GM23338 (cell line): Measurements from ENCODE around the gene TMEM52. TPM values are rescaled to one million over a fixed set of nuclear protein-coding genes. Genes with fewer than 3 reads are reported as not detected.

Experiments
- ATAC-seq: fragments of 200-7000 bp; cut with Tn5 transposase; 3 replicates; pipeline ENCODE4 v1.9.1; 2020
- DNase-seq: peaks from one replicate; pipeline ENCODE4 v3.0.0-alpha.2; 2015; ENCODE audit warnings: low spot score
- H2AFZ ChIP-seq: fragments of 200-600 bp; sonication (generic); 2 replicates; pipeline ENCODE4 v1.8.0; 2016; ENCODE audit warnings: antibody characterized with exemption, mild to moderate bottlenecking, moderate library complexity
- H3F3A ChIP-seq: fragments of 200-600 bp; sonication (generic); replicated peaks from 2 replicates; pipeline ENCODE4 v1.8.0; 2017; ENCODE audit warnings: antibody characterized with exemption, mixed run types, low read depth
- H3K27ac ChIP-seq: fragments of 200-600 bp; sonication (generic); 2 replicates; pipeline ENCODE4 v1.6.1; 2016; ENCODE audit warnings: low read depth
- H3K27me3 ChIP-seq: fragments of 200-600 bp; sonication (generic); 2 replicates; pipeline ENCODE4 v1.8.0; 2016; ENCODE audit warnings: mild to moderate bottlenecking, mixed run types, moderate library complexity; ENCODE audit not compliant: insufficient read depth
- H3K36me3 ChIP-seq: fragments of 200-600 bp; sonication (generic); 2 replicates; pipeline ENCODE4 v1.8.0; 2016; ENCODE audit warnings: mild to moderate bottlenecking; ENCODE audit not compliant: insufficient read depth
- H3K4me1 ChIP-seq: fragments of 200-600 bp; sonication (generic); 2 replicates; pipeline ENCODE4 v1.8.0; 2016; ENCODE audit warnings: mild to moderate bottlenecking, moderate library complexity; ENCODE audit not compliant: insufficient read depth
- H3K4me2 ChIP-seq: fragments of 200-600 bp; sonication (generic); 2 replicates; pipeline ENCODE4 v1.7.1; 2017; ENCODE audit warnings: mixed run types
- H3K4me3 ChIP-seq: fragments of 200-600 bp; sonication (generic); 2 replicates; pipeline ENCODE4 v1.6.1; 2016; ENCODE audit warnings: mixed run types
- H3K79me2 ChIP-seq: fragments of 200-600 bp; sonication (generic); replicated peaks from 2 replicates; pipeline ENCODE4 v1.8.0; 2017; ENCODE audit warnings: mild to moderate bottlenecking; ENCODE audit not compliant: insufficient read depth
- H3K9me2 ChIP-seq: fragments of 200-600 bp; sonication (generic); 2 replicates; pipeline ENCODE4 v1.8.0; 2017; ENCODE audit not compliant: insufficient read depth
- H4K20me1 ChIP-seq: fragments of 200-600 bp; sonication (generic); replicated peaks from 2 replicates; pipeline ENCODE4 v1.8.0; 2017; ENCODE audit warnings: mild to moderate bottlenecking; ENCODE audit not compliant: insufficient read depth
- H3K27ac Mint-ChIP-seq: 2 replicates; pipeline ENCODE4 v1.8.0; 2020; ENCODE audit warnings: inconsistent platforms, mild to moderate bottlenecking, moderate library complexity, mixed read lengths
- H3K27me3 Mint-ChIP-seq: 3 replicates; pipeline ENCODE4 v1.8.0; 2022; ENCODE audit warnings: low read depth, mild to moderate bottlenecking, moderate library complexity, mixed read lengths, inconsistent platforms; ENCODE audit not compliant: insufficient read depth, poor library complexity
- H3K36me3 Mint-ChIP-seq: 3 replicates; pipeline ENCODE4 v1.8.0; 2021; ENCODE audit warnings: low read depth, mild to moderate bottlenecking, inconsistent platforms, moderate library complexity, mixed read lengths
- H3K4me1 Mint-ChIP-seq: 3 replicates; pipeline ENCODE4 v1.8.0; 2020; ENCODE audit warnings: mild to moderate bottlenecking, inconsistent platforms, mixed read lengths
- H3K4me3 Mint-ChIP-seq: 3 replicates; pipeline ENCODE4 v1.8.0; 2021; ENCODE audit warnings: moderate library complexity, mild to moderate bottlenecking, inconsistent platforms, mixed read lengths
- H3K9me3 Mint-ChIP-seq: 3 replicates; pipeline ENCODE4 v1.8.0; 2020; ENCODE audit warnings: moderate library complexity, mild to moderate bottlenecking, inconsistent platforms, mixed read lengths
- EZH2phosphoT487 ChIP-seq: fragments of 200-600 bp; sonication (generic); IDR thresholded peaks from one replicate; pipeline ENCODE4 v1.8.1; 2018; ENCODE audit warnings: antibody characterized with exemption; ENCODE audit not compliant: unreplicated experiment
- NANOG ChIP-seq: IDR thresholded peaks from 2 replicates; pipeline ENCODE4 v1.6.1; 2016; ENCODE audit warnings: antibody characterized with exemption, borderline replicate concordance
- POLR2AphosphoS5 ChIP-seq: IDR thresholded peaks from 2 replicates; pipeline ENCODE4 v1.6.1; 2016; ENCODE audit warnings: antibody characterized with exemption, low read depth
- STAT1 ChIP-seq: IDR thresholded peaks from one replicate; pipeline ENCODE4 v1.6.1; 2016; ENCODE audit warnings: antibody characterized with exemption; ENCODE audit not compliant: unreplicated experiment
- ZNF114 ChIP-seq: fragments of 250-450 bp; sonication (Bioruptor Pico); IDR thresholded peaks from 2 replicates; pipeline ENCODE4 v1.5.0; 2020; ENCODE audit warnings: mild to moderate bottlenecking, moderate library complexity
- ZNF331 ChIP-seq: fragments of 250-450 bp; sonication (Bioruptor Pico); IDR thresholded peaks from 2 replicates; pipeline ENCODE4 v1.5.0; 2020; ENCODE audit warnings: low read depth, mild to moderate bottlenecking, moderate library complexity
- polyA plus RNA-seq: library from polyadenylated mRNA; unstranded; fragments of >200 nt; fragmentation: Nextera tagmentation; extraction: Ambion mirVana; gene quantifications from 2 replicates; pipeline ENCODE4 v1.2.1, GENCODE V29; 2016
- total RNA-seq: library from RNA; depleted of rRNA; stranded (reverse); fragments of >200 nt; shearing (Covaris generic); gene quantifications from 2 replicates; pipeline ENCODE4 v1.2.3, GENCODE V29; 2014
- TF ChIP-seq, protein P1 (sequence below): fragments of 250-450 bp; sonication (Bioruptor Pico); IDR thresholded peaks from 2 replicates; pipeline ENCODE4 v1.5.0; 2020; ENCODE audit warnings: mild to moderate bottlenecking, moderate library complexity
- TF ChIP-seq, protein P2 (sequence below): IDR thresholded peaks from 2 replicates; pipeline ENCODE4 v1.6.1; 2016; ENCODE audit warnings: antibody characterized with exemption
- TF ChIP-seq, protein P3 (sequence below), 2 experiments: fragments of 200-600 bp in 1 of 2; sonication (generic) in 1 of 2; conservative IDR thresholded peaks; 2 replicates each; pipeline versions ENCODE4 v1.5.1 to v1.6.1; 2016 to 2017; ENCODE audit warnings: antibody characterized with exemption in 2 of 2, low read depth in 2 of 2, mild to moderate bottlenecking in 2 of 2, moderate library complexity in 1 of 2

Gene TMEM52
- total and polyA plus RNA-seq, 2 experiments from 2014 or later: 19.5 to 25.0 TPM

DNA sequence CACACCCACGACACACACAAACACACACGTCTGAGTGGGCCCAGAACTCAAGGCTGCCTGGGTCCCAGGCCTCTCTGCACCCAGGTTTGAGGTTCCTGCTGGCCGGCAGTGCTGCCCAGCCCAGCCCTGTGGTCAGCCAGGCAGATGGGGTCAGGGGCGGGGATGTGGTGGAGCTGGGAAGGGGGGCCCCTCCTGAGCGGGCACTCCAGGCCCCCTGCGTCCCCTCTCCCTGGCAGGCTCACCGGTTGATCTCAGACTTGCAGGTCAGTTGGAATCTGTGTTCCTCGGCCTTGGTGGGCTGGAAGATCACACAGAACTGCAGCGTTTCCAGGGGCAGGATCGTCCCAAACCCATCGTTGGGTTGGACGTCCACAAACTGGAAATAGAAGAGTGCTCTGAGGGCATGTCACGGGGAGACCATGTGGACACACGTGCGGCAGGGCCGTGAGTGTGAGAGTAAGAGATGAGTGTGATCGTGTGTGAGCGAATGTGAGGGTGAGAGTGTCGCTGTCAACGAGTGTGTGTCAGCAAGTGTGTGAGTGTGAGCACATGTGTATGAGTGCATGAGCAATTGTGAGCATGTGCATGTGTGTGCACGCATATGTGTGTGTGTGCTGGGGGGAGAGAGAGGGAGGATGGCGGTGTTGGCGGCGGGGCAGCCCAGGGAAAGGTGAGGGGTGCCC lies 19.7 kb upstream of the TMEM52 start (continued):
- TF ChIP-seq, protein P1, sequence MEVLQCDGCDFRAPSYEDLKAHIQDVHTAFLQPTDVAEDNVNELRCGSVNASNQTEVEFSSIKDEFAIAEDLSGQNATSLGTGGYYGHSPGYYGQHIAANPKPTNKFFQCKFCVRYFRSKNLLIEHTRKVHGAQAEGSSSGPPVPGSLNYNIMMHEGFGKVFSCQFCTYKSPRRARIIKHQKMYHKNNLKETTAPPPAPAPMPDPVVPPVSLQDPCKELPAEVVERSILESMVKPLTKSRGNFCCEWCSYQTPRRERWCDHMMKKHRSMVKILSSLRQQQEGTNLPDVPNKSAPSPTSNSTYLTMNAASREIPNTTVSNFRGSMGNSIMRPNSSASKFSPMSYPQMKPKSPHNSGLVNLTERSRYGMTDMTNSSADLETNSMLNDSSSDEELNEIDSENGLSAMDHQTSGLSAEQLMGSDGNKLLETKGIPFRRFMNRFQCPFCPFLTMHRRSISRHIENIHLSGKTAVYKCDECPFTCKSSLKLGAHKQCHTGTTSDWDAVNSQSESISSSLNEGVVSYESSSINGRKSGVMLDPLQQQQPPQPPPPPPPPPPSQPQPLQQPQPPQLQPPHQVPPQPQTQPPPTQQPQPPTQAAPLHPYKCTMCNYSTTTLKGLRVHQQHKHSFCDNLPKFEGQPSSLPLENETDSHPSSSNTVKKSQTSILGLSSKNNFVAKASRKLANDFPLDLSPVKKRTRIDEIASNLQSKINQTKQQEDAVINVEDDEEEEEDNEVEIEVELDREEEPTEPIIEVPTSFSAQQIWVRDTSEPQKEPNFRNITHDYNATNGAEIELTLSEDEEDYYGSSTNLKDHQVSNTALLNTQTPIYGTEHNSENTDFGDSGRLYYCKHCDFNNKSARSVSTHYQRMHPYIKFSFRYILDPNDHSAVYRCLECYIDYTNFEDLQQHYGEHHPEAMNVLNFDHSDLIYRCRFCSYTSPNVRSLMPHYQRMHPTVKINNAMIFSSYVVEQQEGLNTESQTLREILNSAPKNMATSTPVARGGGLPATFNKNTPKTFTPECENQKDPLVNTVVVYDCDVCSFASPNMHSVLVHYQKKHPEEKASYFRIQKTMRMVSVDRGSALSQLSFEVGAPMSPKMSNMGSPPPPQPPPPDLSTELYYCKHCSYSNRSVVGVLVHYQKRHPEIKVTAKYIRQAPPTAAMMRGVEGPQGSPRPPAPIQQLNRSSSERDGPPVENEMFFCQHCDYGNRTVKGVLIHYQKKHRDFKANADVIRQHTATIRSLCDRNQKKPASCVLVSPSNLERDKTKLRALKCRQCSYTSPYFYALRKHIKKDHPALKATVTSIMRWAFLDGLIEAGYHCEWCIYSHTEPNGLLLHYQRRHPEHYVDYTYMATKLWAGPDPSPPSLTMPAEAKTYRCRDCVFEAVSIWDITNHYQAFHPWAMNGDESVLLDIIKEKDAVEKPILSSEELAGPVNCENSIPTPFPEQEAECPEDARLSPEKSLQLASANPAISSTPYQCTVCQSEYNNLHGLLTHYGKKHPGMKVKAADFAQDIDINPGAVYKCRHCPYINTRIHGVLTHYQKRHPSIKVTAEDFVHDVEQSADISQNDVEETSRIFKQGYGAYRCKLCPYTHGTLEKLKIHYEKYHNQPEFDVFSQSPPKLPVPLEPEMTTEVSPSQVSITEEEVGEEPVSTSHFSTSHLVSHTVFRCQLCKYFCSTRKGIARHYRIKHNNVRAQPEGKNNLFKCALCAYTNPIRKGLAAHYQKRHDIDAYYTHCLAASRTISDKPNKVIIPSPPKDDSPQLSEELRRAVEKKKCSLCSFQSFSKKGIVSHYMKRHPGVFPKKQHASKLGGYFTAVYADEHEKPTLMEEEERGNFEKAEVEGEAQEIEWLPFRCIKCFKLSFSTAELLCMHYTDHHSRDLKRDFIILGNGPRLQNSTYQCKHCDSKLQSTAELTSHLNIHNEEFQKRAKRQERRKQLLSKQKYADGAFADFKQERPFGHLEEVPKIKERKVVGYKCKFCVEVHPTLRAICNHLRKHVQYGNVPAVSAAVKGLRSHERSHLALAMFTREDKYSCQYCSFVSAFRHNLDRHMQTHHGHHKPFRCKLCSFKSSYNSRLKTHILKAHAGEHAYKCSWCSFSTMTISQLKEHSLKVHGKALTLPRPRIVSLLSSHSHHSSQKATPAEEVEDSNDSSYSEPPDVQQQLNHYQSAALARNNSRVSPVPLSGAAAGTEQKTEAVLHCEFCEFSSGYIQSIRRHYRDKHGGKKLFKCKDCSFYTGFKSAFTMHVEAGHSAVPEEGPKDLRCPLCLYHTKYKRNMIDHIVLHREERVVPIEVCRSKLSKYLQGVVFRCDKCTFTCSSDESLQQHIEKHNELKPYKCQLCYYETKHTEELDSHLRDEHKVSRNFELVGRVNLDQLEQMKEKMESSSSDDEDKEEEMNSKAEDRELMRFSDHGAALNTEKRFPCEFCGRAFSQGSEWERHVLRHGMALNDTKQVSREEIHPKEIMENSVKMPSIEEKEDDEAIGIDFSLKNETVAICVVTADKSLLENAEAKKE (CRISPR knock-in tag): no peak
- TF ChIP-seq STAT1 (no peak), EZH2phosphoT487 (no peak), ZNF114 (CRISPR knock-in tag) (no peak), NANOG (no peak)
- TF ChIP-seq, protein P2, sequence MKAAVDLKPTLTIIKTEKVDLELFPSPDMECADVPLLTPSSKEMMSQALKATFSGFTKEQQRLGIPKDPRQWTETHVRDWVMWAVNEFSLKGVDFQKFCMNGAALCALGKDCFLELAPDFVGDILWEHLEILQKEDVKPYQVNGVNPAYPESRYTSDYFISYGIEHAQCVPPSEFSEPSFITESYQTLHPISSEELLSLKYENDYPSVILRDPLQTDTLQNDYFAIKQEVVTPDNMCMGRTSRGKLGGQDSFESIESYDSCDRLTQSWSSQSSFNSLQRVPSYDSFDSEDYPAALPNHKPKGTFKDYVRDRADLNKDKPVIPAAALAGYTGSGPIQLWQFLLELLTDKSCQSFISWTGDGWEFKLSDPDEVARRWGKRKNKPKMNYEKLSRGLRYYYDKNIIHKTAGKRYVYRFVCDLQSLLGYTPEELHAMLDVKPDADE: no peak

DNA sequence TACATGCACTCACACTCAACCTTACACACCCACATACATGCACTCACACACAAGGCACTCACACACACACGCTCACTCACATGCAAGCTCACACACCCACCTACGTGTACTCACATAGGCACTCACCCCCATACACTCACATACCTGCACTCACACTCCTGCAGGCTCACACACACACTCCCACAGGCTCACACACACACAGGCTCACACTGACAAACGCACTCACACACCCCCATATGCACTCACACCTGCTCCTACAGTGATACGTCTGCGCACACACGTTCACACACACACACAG lies 19.1 kb upstream of the TMEM52 start:
- H3K4me1 Mint-ChIP-seq: no peaks in the 10 kb centered on the region; the same call in 2 of the 3 replicates
- 0 out of 2 replicates have a peak, but pooled peaks cover 3% of the 10 kb centered on the region for H3K9me2 ChIP-seq

More for the DNA sequence above, 19.1 kb upstream of the TMEM52 start:
- Histone ChIP-seq H3K27ac (no peak overlapping the region), H3K79me2 (no peaks in the 10 kb centered on the region), H3K4me2 (no peak overlapping the region), H4K20me1 (no peaks in the 10 kb centered on the region), H2AFZ (no peak overlapping the region), H3K36me3 (no peaks in the 10 kb centered on the region), H3K4me3 (no peak overlapping the region), H3K27me3 (no peaks in the 10 kb centered on the region), H3F3A (0 out of 2 replicates have a peak, but pooled peaks cover 7% of the 10 kb centered on the region), H3K4me1 (no peaks in the 10 kb centered on the region)
- Mint-ChIP-seq H3K27me3 (peaks cover 10% of the 10 kb centered on the region), H3K27ac (no peak overlapping the region), H3K9me3 (peaks cover 9% of the 10 kb centered on the region; the same call in 2 of the 3 replicates), H3K36me3 (no peaks in the 10 kb centered on the region), H3K4me3 (no peak overlapping the region)
- ATAC-seq (no peak), DNase-seq (no peak)
- no peak for TF ChIP-seq ZNF114 (CRISPR knock-in tag)
- no peak for TF ChIP-seq EZH2phosphoT487
- TF ChIP-seq NANOG: no peak
- no peak for TF ChIP-seq STAT1
- no peak for TF ChIP-seq ZNF331 (CRISPR knock-in tag)
- TF ChIP-seq, protein P3, sequence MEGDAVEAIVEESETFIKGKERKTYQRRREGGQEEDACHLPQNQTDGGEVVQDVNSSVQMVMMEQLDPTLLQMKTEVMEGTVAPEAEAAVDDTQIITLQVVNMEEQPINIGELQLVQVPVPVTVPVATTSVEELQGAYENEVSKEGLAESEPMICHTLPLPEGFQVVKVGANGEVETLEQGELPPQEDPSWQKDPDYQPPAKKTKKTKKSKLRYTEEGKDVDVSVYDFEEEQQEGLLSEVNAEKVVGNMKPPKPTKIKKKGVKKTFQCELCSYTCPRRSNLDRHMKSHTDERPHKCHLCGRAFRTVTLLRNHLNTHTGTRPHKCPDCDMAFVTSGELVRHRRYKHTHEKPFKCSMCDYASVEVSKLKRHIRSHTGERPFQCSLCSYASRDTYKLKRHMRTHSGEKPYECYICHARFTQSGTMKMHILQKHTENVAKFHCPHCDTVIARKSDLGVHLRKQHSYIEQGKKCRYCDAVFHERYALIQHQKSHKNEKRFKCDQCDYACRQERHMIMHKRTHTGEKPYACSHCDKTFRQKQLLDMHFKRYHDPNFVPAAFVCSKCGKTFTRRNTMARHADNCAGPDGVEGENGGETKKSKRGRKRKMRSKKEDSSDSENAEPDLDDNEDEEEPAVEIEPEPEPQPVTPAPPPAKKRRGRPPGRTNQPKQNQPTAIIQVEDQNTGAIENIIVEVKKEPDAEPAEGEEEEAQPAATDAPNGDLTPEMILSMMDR (conservative IDR thresholded peaks at IDR 0.05; ENCODE audit: low read depth in 2 of 2): no peak
- no peak for TF ChIP-seq POLR2AphosphoS5
